Spleen (tissue), 7 donors: ENCODE results near the gene GRIK2.

Experiments
- CTCF ChIP-seq, 11 experiments: fragments of 200-600 bp in 7 of 11; fragments of 450-650 bp in 4 of 11; sonication (generic) in 4 of 11; IDR thresholded peaks in 8 of 11; conservative IDR thresholded peaks in 3 of 11; 1 replicate in 7 of 11; 2 replicates in 4 of 11; pipeline versions ENCODE4 v1.4.0 to v1.8.0; 2016 to 2021; ENCODE audit warnings: antibody characterized with exemption in 11 of 11, inconsistent platforms in 4 of 11, mild to moderate bottlenecking in 1 of 11
- POLR2A ChIP-seq, 3 donors: fragments of 450-650 bp; IDR thresholded peaks; one replicate each; pipeline ENCODE4 v1.5.1; 2017; ENCODE audit warnings: antibody characterized with exemption in 3 of 3, mild to moderate bottlenecking in 1 of 3
- donor health status: DM: no; HTN: no; CAD: no; lungs with moderate emphysema.
- donor health status: DM: no; HTN: no; CAD: no.
- donor health status: DM: no; HTN: no; CAD: no.

GRCh38 chr6:101728388-101728787 lies 334.9 kb downstream of the GRIK2 start:
- TF ChIP-seq POLR2A (IDR thresholded peaks at IDR 0.05) (no peak), CTCF (IDR thresholded peaks at IDR 0.05 in 8 of 11, conservative IDR thresholded peaks at IDR 0.05 in 3 of 11) (no peak)
